WTC11 (cell line): ENCODE results near the gene FEM1C. TPM values are rescaled to one million over a fixed set of nuclear protein-coding genes. Genes with fewer than 3 reads are reported as not detected.

Source experiments
- E2F5 ChIP-seq: sonication (generic); formaldehyde crosslinking; IDR thresholded peaks from 2 replicates; pipeline ENCODE4 v1.8.1; 2022; ENCODE audit warnings: mild to moderate bottlenecking, moderate library complexity, missing genetic modification reagents
- ESRRA ChIP-seq: sonication (generic); formaldehyde crosslinking; IDR thresholded peaks from 2 replicates; pipeline ENCODE4 v1.8.1; 2022; ENCODE audit warnings: mild to moderate bottlenecking, missing genetic modification reagents, borderline replicate concordance
- HMGA2 ChIP-seq: fragments of 250-450 bp; sonication (Bioruptor Pico); IDR thresholded peaks from 2 replicates; pipeline ENCODE4 v1.4.0; 2021; ENCODE audit warnings: mild to moderate bottlenecking, moderate library complexity
- JUN ChIP-seq: sonication (generic); formaldehyde crosslinking; IDR thresholded peaks from 2 replicates; pipeline ENCODE4 v1.8.0; 2023; ENCODE audit warnings: mild to moderate bottlenecking, missing genetic modification reagents
- OVOL2 ChIP-seq: fragments of 250-450 bp; sonication (Bioruptor Pico); IDR thresholded peaks from 2 replicates; pipeline ENCODE4 v1.9.0; 2021; ENCODE audit warnings: mild to moderate bottlenecking, borderline replicate concordance
- RORB ChIP-seq: fragments of 250-450 bp; sonication (Bioruptor Pico); IDR thresholded peaks from 2 replicates; pipeline ENCODE4 v1.9.0; 2021; ENCODE audit warnings: mild to moderate bottlenecking
- SMAD3 ChIP-seq: sonication (generic); formaldehyde crosslinking; IDR thresholded peaks from 2 replicates; pipeline ENCODE4 v1.8.0; 2022; ENCODE audit warnings: missing genetic modification reagents, mild to moderate bottlenecking, borderline replicate concordance
- SMAD4 ChIP-seq: sonication (generic); formaldehyde crosslinking; IDR thresholded peaks from 2 replicates; pipeline ENCODE4 v1.8.0; 2022; ENCODE audit warnings: mild to moderate bottlenecking, missing genetic modification reagents
- TP53 ChIP-seq: sonication (generic); formaldehyde crosslinking; IDR thresholded peaks from 2 replicates; pipeline ENCODE4 v1.8.1; 2023; ENCODE audit warnings: mild to moderate bottlenecking, missing genetic modification reagents
- ZNF232 ChIP-seq: sonication (generic); formaldehyde crosslinking; IDR thresholded peaks from 2 replicates; pipeline ENCODE4 v1.8.0; 2022; ENCODE audit warnings: mild to moderate bottlenecking, missing genetic modification reagents
- ZNF423 ChIP-seq: fragments of 250-450 bp; sonication (Bioruptor Pico); IDR thresholded peaks from 2 replicates; pipeline ENCODE4 v2.1.2; 2022; ENCODE audit warnings: mild to moderate bottlenecking, moderate library complexity
- ZNF671 ChIP-seq: fragments of 250-450 bp; sonication (Bioruptor Pico); IDR thresholded peaks from 2 replicates; pipeline ENCODE4 v1.8.0; 2021; ENCODE audit warnings: mild to moderate bottlenecking
- total RNA-seq: library from RNA; stranded (reverse); gene quantifications from 3 replicates; pipeline ENCODE4 v1.2.3, GENCODE V29; 2021
- TF ChIP-seq, protein P1 (sequence below): sonication (generic); formaldehyde crosslinking; IDR thresholded peaks from 2 replicates; pipeline ENCODE4 v1.8.0; 2023; ENCODE audit warnings: missing genetic modification reagents, mild to moderate bottlenecking, borderline replicate concordance
- TF ChIP-seq, protein P2 (sequence below): sonication (generic); formaldehyde crosslinking; IDR thresholded peaks from 2 replicates; pipeline ENCODE4 v1.8.0; 2022; ENCODE audit warnings: mild to moderate bottlenecking, missing genetic modification reagents
- TF ChIP-seq, protein P3 (sequence below): sonication (generic); formaldehyde crosslinking; IDR thresholded peaks from 2 replicates; pipeline ENCODE4 v1.8.1; 2023; ENCODE audit warnings: mild to moderate bottlenecking, missing genetic modification reagents, borderline replicate concordance
- TF ChIP-seq, protein P4 (sequence below): sonication (generic); formaldehyde crosslinking; IDR thresholded peaks from 2 replicates; pipeline ENCODE4 v1.8.1; 2023; ENCODE audit warnings: mild to moderate bottlenecking, missing genetic modification reagents
- TF ChIP-seq, protein P5 (sequence below): sonication (generic); formaldehyde crosslinking; IDR thresholded peaks from 2 replicates; pipeline ENCODE4 v1.8.0; 2023; ENCODE audit warnings: mild to moderate bottlenecking, missing genetic modification reagents
- TF ChIP-seq, protein P6 (sequence below): fragments of 250-450 bp; sonication (Bioruptor Pico); IDR thresholded peaks from 2 replicates; pipeline ENCODE4 v1.9.0; 2021; ENCODE audit warnings: mild to moderate bottlenecking
- TF ChIP-seq, protein P7 (sequence below): sonication (generic); formaldehyde crosslinking; IDR thresholded peaks from 2 replicates; pipeline ENCODE4 v1.8.0; 2022; ENCODE audit warnings: mild to moderate bottlenecking, missing genetic modification reagents

FEM1C gene
- total RNA-seq, 1 experiment from 2014 or later, result 13.6 TPM

DNA sequence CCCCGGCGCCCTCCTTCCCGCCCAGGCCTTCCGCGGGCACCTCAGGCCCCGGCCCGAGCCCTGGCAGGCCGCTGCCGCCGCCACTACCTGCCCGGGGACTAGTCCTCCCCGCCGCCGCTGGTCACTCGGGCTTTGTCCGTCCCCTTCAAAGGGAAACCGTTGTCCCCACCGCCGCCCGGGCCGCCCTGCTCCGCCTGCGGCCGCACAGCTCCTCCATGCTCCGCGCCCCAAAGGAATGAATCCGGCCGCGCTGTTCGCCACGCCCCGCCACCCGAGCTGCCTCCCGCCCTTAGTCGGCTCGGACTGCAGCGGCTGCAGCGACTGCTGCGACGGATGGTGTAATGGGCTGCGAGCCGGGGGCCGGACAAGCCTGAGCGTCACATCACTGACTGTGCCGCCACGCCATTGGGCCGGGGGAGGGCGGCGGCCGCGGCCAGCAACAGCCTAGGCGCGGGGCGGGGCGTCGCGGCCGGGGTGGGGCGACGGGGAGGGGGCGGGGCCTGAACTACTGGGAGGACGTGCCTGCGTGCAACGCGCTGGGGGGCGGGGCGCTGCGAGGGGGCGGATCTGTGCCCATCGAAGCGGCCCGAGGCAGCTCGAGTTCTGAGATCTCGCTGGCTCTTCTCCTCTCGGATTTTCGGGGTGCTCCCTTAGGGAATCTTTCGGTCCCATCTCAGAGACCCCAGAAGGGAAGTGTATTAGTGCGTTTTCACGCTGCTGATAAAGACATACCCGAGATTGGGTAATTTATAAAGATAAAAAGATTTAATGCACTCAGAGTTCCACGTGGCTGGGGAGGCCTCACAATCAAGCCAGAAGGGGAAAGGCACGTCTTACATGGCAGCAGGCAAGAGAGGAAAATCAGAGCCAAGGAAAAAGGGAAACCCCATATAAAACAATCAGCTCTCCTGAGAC, at the start of gene FEM1C (continued):
- TF ChIP-seq, protein P1, sequence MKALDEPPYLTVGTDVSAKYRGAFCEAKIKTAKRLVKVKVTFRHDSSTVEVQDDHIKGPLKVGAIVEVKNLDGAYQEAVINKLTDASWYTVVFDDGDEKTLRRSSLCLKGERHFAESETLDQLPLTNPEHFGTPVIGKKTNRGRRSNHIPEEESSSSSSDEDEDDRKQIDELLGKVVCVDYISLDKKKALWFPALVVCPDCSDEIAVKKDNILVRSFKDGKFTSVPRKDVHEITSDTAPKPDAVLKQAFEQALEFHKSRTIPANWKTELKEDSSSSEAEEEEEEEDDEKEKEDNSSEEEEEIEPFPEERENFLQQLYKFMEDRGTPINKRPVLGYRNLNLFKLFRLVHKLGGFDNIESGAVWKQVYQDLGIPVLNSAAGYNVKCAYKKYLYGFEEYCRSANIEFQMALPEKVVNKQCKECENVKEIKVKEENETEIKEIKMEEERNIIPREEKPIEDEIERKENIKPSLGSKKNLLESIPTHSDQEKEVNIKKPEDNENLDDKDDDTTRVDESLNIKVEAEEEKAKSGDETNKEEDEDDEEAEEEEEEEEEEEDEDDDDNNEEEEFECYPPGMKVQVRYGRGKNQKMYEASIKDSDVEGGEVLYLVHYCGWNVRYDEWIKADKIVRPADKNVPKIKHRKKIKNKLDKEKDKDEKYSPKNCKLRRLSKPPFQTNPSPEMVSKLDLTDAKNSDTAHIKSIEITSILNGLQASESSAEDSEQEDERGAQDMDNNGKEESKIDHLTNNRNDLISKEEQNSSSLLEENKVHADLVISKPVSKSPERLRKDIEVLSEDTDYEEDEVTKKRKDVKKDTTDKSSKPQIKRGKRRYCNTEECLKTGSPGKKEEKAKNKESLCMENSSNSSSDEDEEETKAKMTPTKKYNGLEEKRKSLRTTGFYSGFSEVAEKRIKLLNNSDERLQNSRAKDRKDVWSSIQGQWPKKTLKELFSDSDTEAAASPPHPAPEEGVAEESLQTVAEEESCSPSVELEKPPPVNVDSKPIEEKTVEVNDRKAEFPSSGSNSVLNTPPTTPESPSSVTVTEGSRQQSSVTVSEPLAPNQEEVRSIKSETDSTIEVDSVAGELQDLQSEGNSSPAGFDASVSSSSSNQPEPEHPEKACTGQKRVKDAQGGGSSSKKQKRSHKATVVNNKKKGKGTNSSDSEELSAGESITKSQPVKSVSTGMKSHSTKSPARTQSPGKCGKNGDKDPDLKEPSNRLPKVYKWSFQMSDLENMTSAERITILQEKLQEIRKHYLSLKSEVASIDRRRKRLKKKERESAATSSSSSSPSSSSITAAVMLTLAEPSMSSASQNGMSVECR (CRISPR knock-in tag), result peak; percentile 91; the same call in 1 of the 2 replicates
- 0 out of 2 replicates have a peak, but pooled peaks have one; percentile 27 for TF ChIP-seq SMAD4 (CRISPR knock-in tag)
- TF ChIP-seq, protein P2, sequence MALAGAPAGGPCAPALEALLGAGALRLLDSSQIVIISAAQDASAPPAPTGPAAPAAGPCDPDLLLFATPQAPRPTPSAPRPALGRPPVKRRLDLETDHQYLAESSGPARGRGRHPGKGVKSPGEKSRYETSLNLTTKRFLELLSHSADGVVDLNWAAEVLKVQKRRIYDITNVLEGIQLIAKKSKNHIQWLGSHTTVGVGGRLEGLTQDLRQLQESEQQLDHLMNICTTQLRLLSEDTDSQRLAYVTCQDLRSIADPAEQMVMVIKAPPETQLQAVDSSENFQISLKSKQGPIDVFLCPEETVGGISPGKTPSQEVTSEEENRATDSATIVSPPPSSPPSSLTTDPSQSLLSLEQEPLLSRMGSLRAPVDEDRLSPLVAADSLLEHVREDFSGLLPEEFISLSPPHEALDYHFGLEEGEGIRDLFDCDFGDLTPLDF (CRISPR knock-in tag), result peak; percentile 48; the same call in 1 of the 2 replicates
- TF ChIP-seq, protein P3, sequence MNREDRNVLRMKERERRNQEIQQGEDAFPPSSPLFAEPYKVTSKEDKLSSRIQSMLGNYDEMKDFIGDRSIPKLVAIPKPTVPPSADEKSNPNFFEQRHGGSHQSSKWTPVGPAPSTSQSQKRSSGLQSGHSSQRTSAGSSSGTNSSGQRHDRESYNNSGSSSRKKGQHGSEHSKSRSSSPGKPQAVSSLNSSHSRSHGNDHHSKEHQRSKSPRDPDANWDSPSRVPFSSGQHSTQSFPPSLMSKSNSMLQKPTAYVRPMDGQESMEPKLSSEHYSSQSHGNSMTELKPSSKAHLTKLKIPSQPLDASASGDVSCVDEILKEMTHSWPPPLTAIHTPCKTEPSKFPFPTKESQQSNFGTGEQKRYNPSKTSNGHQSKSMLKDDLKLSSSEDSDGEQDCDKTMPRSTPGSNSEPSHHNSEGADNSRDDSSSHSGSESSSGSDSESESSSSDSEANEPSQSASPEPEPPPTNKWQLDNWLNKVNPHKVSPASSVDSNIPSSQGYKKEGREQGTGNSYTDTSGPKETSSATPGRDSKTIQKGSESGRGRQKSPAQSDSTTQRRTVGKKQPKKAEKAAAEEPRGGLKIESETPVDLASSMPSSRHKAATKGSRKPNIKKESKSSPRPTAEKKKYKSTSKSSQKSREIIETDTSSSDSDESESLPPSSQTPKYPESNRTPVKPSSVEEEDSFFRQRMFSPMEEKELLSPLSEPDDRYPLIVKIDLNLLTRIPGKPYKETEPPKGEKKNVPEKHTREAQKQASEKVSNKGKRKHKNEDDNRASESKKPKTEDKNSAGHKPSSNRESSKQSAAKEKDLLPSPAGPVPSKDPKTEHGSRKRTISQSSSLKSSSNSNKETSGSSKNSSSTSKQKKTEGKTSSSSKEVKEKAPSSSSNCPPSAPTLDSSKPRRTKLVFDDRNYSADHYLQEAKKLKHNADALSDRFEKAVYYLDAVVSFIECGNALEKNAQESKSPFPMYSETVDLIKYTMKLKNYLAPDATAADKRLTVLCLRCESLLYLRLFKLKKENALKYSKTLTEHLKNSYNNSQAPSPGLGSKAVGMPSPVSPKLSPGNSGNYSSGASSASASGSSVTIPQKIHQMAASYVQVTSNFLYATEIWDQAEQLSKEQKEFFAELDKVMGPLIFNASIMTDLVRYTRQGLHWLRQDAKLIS, result no peak
- no peak for TF ChIP-seq SMAD3 (CRISPR knock-in tag)
- TF ChIP-seq, protein P4, sequence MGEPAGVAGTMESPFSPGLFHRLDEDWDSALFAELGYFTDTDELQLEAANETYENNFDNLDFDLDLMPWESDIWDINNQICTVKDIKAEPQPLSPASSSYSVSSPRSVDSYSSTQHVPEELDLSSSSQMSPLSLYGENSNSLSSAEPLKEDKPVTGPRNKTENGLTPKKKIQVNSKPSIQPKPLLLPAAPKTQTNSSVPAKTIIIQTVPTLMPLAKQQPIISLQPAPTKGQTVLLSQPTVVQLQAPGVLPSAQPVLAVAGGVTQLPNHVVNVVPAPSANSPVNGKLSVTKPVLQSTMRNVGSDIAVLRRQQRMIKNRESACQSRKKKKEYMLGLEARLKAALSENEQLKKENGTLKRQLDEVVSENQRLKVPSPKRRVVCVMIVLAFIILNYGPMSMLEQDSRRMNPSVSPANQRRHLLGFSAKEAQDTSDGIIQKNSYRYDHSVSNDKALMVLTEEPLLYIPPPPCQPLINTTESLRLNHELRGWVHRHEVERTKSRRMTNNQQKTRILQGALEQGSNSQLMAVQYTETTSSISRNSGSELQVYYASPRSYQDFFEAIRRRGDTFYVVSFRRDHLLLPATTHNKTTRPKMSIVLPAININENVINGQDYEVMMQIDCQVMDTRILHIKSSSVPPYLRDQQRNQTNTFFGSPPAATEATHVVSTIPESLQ (CRISPR knock-in tag), result no peak
- peak; percentile 51; the same call in 1 of the 2 replicates for TF ChIP-seq JUN (CRISPR knock-in tag)
- TF ChIP-seq ESRRA (CRISPR knock-in tag), result no peak
- TF ChIP-seq ZNF671 (CRISPR knock-in tag), result no peak; the same call in 1 of the 2 replicates
- no peak for TF ChIP-seq OVOL2 (CRISPR knock-in tag)
- TF ChIP-seq E2F5 (CRISPR knock-in tag), result peak; percentile 86
- TF ChIP-seq, protein P5, sequence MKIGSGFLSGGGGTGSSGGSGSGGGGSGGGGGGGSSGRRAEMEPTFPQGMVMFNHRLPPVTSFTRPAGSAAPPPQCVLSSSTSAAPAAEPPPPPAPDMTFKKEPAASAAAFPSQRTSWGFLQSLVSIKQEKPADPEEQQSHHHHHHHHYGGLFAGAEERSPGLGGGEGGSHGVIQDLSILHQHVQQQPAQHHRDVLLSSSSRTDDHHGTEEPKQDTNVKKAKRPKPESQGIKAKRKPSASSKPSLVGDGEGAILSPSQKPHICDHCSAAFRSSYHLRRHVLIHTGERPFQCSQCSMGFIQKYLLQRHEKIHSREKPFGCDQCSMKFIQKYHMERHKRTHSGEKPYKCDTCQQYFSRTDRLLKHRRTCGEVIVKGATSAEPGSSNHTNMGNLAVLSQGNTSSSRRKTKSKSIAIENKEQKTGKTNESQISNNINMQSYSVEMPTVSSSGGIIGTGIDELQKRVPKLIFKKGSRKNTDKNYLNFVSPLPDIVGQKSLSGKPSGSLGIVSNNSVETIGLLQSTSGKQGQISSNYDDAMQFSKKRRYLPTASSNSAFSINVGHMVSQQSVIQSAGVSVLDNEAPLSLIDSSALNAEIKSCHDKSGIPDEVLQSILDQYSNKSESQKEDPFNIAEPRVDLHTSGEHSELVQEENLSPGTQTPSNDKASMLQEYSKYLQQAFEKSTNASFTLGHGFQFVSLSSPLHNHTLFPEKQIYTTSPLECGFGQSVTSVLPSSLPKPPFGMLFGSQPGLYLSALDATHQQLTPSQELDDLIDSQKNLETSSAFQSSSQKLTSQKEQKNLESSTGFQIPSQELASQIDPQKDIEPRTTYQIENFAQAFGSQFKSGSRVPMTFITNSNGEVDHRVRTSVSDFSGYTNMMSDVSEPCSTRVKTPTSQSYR, result 0 out of 2 replicates have a peak, but pooled peaks have one; percentile 21
- peak; percentile 36; the same call in 1 of the 2 replicates for TF ChIP-seq TP53
- TF ChIP-seq, protein P6, sequence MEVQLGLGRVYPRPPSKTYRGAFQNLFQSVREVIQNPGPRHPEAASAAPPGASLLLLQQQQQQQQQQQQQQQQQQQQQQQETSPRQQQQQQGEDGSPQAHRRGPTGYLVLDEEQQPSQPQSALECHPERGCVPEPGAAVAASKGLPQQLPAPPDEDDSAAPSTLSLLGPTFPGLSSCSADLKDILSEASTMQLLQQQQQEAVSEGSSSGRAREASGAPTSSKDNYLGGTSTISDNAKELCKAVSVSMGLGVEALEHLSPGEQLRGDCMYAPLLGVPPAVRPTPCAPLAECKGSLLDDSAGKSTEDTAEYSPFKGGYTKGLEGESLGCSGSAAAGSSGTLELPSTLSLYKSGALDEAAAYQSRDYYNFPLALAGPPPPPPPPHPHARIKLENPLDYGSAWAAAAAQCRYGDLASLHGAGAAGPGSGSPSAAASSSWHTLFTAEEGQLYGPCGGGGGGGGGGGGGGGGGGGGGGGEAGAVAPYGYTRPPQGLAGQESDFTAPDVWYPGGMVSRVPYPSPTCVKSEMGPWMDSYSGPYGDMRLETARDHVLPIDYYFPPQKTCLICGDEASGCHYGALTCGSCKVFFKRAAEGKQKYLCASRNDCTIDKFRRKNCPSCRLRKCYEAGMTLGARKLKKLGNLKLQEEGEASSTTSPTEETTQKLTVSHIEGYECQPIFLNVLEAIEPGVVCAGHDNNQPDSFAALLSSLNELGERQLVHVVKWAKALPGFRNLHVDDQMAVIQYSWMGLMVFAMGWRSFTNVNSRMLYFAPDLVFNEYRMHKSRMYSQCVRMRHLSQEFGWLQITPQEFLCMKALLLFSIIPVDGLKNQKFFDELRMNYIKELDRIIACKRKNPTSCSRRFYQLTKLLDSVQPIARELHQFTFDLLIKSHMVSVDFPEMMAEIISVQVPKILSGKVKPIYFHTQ (CRISPR knock-in tag), result no peak
- TF ChIP-seq ZNF423 (CRISPR knock-in tag), result no peak
- TF ChIP-seq, protein P7, sequence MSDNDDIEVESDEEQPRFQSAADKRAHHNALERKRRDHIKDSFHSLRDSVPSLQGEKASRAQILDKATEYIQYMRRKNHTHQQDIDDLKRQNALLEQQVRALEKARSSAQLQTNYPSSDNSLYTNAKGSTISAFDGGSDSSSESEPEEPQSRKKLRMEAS (CRISPR knock-in tag), result peak; percentile 65
- TF ChIP-seq ZNF232, result peak; percentile 72; the same call in 1 of the 2 replicates
- TF ChIP-seq HMGA2 (CRISPR knock-in tag), result no peak
- TF ChIP-seq RORB, result no peak
